C1 segment of cervical spinal cord (tissue), 14 donors: ENCODE results near the gene WDR44.
A peak's percentile ranks its signal among the peaks of the same experiment; 100 is the strongest.
"Not testable (repeated sequence)": the region's sequence is repeated elsewhere in the genome, so short reads cannot be mapped to it uniquely, and the experiment has no call there.

Source experiments
- DNase-seq, 14 donors: peaks; one replicate each; lab custom pipeline; 2025; lab: John Stamatoyannopoulos, UW

Gene WDR44

GRCh38 chrX:118475903-118476302, 130.0 kb downstream of the WDR44 start:
- DNase-seq, result no peak

GRCh38 chrX:118480172-118480571, 134.3 kb downstream of the WDR44 start:
- no peak for DNase-seq

GRCh38 chrX:118482384-118482783, 136.5 kb downstream of the WDR44 start:
- not testable (repeated sequence) for DNase-seq

- DNase-seq, result no peak
Measured at GRCh38 chrX:118484216-118484903, 138.5 kb downstream of the WDR44 start.

GRCh38 chrX:118486693-118487092, 140.8 kb downstream of the WDR44 start:
- not testable (repeated sequence) for DNase-seq

- no peak for DNase-seq
Measured at GRCh38 chrX:118493016-118493415, 147.1 kb downstream of the WDR44 start.

GRCh38 chrX:118493653-118494297, 147.9 kb downstream of the WDR44 start:
- no peak for DNase-seq

- peak in 13 of 14 donors; percentile 1 to 69 (median 43) for DNase-seq
Measured at GRCh38 chrX:118495061-118495921, 149.4 kb downstream of the WDR44 start, which contains the start of gene DOCK11. Gene DOCK11, plus strand, starts transcription at chrX:118495815. Its CDS starts 157 bp downstream, at chrX:118495972.

- peak in 7 of 14 donors; percentile 4 to 39 (median 22) for DNase-seq
Measured at GRCh38 chrX:118495958-118496762, 150.3 kb downstream of the WDR44 start.

GRCh38 chrX:118496763-118497079, 150.8 kb downstream of the WDR44 start:
- DNase-seq, result peak in 2 of 14 donors; percentile 23 to 35

- no peak for DNase-seq
Measured at GRCh38 chrX:118497180-118497818, 151.4 kb downstream of the WDR44 start.

GRCh38 chrX:118498351-118498750, 152.4 kb downstream of the WDR44 start:
- no peak for DNase-seq

- DNase-seq, result no peak
Measured at GRCh38 chrX:118498755-118499154, 152.8 kb downstream of the WDR44 start.

- no peak for DNase-seq
Measured at GRCh38 chrX:118499295-118499694, 153.4 kb downstream of the WDR44 start.
